WERI-Rb-1 (cell line): ENCODE measurements around the gene ALDH3A1.
A peak's percentile ranks its signal among the peaks of the same experiment; 100 is the strongest.

ENCODE experiments used
- DNase-seq: peaks from one replicate; pipeline ENCODE4 v3.0.0-alpha.2; 2020
- H3K27ac ChIP-seq: fragments of 250-450 bp; sonication (Bioruptor Pico); 2 replicates; pipeline ENCODE4 v1.5.1; 2020; ENCODE audit warnings: mild to moderate bottlenecking, moderate library complexity
- H3K27me3 ChIP-seq: fragments of 250-450 bp; sonication (Bioruptor Pico); 2 replicates; pipeline ENCODE4 v1.5.1; 2021; ENCODE audit warnings: mild to moderate bottlenecking, low read depth, moderate library complexity; ENCODE audit not compliant: insufficient read depth, severe bottlenecking
- H3K36me3 ChIP-seq: fragments of 250-450 bp; sonication (Bioruptor Pico); 2 replicates; pipeline ENCODE4 v1.5.1; 2020; ENCODE audit warnings: mild to moderate bottlenecking, moderate library complexity
- H3K4me3 ChIP-seq: 2 replicates; pipeline ENCODE4 v1.5.1; 2011; ENCODE audit warnings: low read depth, mild to moderate bottlenecking, control low read depth, low read length
- H3K9me3 ChIP-seq: fragments of 250-450 bp; sonication (Bioruptor Pico); 2 replicates; pipeline ENCODE4 v1.5.1; 2021; ENCODE audit warnings: mild to moderate bottlenecking, moderate library complexity; ENCODE audit not compliant: severe bottlenecking
- TF ChIP-seq, protein P1 (sequence below): IDR thresholded peaks from 2 replicates; pipeline ENCODE4 v1.5.1; 2011; ENCODE audit warnings: low read depth, mild to moderate bottlenecking, control low read depth, inconsistent platforms, low read length

Gene ALDH3A1

DNA sequence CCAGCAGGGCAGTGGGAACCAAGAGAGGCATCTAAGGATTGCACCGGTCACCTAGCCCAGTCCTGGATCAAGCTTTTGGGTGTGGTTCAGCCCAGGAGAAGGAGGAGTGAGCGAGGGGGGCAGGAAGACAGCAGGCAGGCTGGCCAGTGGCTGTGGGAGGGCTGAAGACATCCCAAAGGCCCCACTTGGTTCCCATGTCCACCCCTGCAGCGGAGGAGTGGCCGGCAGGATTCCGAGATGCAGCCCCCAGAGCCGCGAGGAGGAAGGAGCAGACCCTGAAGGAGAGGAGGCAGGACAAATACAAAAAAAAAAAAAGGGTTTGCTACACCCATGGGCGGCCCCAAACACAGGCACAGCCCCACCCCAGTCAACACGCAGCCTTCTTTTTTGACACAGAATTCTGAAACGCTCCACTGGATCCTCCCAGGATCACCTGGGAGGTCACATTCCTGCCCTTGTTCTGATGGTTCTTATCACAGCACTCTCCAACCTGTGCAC is 30.6 kb downstream of the ALDH3A1 start:
- H3K27me3 ChIP-seq = no peaks in the 10 kb centered on the region
- DNase-seq = no peak
- no peak overlapping the region for H3K27ac ChIP-seq
- TF ChIP-seq, protein P1, sequence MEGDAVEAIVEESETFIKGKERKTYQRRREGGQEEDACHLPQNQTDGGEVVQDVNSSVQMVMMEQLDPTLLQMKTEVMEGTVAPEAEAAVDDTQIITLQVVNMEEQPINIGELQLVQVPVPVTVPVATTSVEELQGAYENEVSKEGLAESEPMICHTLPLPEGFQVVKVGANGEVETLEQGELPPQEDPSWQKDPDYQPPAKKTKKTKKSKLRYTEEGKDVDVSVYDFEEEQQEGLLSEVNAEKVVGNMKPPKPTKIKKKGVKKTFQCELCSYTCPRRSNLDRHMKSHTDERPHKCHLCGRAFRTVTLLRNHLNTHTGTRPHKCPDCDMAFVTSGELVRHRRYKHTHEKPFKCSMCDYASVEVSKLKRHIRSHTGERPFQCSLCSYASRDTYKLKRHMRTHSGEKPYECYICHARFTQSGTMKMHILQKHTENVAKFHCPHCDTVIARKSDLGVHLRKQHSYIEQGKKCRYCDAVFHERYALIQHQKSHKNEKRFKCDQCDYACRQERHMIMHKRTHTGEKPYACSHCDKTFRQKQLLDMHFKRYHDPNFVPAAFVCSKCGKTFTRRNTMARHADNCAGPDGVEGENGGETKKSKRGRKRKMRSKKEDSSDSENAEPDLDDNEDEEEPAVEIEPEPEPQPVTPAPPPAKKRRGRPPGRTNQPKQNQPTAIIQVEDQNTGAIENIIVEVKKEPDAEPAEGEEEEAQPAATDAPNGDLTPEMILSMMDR = no peak
- no peak overlapping the region for H3K4me3 ChIP-seq
- no peaks in the 10 kb centered on the region for H3K9me3 ChIP-seq
- no peaks in the 10 kb centered on the region for H3K36me3 ChIP-seq

DNA sequence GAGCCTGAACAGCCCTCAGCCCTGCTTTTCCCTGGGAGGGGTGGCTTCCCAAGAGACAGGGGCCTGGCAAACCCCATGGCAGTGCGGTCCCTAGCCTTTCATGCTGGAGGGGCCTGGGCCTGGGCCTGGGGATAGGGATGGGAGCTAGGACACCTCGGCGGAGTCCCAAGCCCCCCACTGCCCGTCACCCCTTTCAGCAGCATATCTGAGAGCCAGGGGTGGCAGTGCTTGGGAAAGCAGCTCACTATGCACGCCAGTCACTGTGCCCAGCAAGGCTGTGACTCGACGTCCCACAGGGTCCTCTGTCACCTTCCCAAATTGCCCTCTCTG is 31.1 kb downstream of the ALDH3A1 start:
- TF ChIP-seq, protein P1 = no peak
- Histone ChIP-seq H3K4me3 (no peak overlapping the region), H3K36me3 (no peaks in the 10 kb centered on the region), H3K27me3 (no peaks in the 10 kb centered on the region), H3K9me3 (no peaks in the 10 kb centered on the region), H3K27ac (no peak overlapping the region)
- DNase-seq = no peak

DNA sequence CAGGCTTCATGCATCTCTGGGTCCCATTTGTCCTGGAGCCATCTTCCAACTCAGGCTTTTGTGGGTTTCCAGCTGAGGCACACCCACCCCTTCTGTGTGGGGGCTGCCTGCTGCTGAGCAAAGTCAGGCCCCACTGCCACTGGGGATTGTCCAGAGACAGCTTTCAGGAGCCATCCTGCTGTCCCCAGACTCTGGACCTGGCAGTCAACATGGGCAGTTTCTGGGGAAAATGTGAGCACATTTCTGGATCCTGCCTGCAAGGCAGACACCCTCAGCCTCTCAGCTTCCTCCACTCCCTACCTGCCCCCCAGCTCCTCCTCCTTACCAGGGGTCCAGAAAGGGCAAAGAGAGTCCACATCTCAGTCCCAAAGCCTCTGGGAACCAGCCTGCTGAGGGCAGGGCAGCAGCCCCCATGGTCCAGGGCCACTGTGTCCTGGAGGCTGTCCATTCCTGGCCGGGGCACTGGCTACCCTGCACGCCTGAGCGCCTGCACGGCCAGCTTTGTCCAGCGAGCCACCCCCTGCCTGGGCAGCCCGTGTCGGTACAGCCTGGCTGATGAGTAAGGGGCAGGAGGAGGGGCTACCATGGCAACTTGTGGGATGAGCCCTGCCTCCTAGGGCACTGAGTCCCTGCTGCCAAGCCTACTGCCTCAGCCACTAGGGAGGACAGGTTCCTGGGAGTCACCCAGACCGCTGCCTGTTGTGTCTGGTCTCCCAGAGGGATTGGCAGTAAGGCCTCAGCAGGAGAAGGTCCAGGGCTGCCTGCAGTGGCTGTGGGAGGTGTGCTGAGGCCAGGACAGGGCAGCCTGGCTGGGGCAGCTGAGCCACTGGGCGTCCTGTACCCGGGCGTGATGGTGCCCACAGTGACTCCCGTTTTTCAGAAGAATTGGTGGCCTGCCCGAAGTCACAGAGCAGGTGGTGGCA is 31.7 kb downstream of the ALDH3A1 start, which contains the start of gene SLC47A2:
Gene SLC47A2, minus strand, starts transcription at position 477 of the 923 bp plus-strand sequence. Its CDS starts 29 bp downstream, at position 448.
- Histone ChIP-seq H3K36me3 (no peaks in the 10 kb centered on the region), H3K27me3 (no peaks in the 10 kb centered on the region), H3K9me3 (no peaks in the 10 kb centered on the region), H3K4me3 (no peak within 1 kb of the TSS), H3K27ac (no peak within 1 kb of the TSS)
- no peak for DNase-seq
- TF ChIP-seq, protein P1 = no peak

DNA sequence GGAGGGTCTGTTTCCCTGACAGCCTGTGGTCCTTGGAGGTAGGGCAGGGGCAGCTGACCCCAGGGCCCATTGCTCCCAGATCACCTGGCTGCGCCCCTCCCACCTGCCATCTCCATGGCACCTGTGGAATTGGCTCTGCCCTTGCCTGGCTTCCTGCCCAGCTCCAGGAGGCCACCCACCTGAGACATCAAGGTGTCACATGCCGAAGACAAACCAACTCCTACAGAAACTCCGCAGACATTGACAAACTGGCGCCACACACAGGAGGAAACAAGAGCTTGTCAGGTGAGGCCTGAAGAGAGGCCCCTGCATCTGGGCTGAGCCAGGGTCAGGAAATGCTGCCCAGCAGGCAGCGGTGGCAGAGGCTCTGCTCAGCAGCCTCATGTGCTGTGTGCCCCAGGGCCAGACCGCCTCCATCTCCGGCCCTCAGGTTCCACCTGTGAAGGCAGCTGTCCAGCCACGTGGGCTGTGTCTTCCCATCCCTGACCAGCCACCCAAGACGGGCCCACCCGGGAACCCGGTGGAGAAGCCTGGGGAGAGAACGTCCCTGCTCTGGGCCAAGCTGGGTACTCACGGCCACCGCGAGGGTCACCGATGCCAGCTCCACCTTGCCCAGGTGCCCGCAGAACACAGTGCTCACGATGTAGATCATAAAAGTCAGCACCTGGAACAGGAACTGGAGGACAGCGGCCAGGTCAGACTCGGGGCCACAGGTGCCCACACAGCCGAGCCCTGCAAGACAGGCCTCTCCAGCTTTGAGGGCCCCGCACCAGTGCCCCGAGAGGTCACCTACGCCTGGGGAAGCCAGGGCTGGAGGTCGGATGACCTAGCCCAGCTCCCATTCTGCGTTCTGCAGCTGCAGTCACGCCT is 33.3 kb downstream of the ALDH3A1 start:
- Histone ChIP-seq H3K9me3 (no peaks in the 10 kb centered on the region), H3K27me3 (no peaks in the 10 kb centered on the region), H3K4me3 (no peak overlapping the region), H3K27ac (no peak overlapping the region), H3K36me3 (no peaks in the 10 kb centered on the region)
- TF ChIP-seq, protein P1 = 0 out of 2 replicates have a peak, but pooled peaks have one; percentile 12
- no peak for DNase-seq

DNA sequence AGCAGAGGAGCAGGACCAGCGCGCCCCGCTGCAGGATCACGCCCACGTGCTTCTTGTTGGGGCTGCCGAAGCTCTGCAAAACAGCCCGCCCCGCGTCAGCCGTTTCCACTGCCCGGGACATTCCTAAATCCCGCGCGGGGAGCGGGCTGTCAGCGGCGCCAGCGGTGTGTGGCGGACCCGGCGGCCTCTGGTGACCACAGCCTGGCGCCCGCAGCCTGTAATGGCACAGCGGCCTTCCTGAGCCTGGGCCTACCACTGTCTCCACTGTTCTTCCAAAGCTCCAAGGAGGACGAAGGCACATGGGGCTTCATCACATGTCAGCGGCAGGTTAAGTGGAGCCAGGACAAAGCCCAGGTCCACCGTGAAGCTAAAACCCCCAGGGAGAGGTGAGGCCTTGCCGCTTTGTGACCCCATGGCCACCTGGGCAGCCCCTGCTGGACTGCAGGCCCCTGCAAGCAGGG is 34.2 kb downstream of the ALDH3A1 start:
- Histone ChIP-seq H3K9me3 (no peaks in the 10 kb centered on the region), H3K4me3 (no peak overlapping the region), H3K27me3 (no peaks in the 10 kb centered on the region), H3K27ac (no peak overlapping the region), H3K36me3 (no peaks in the 10 kb centered on the region)
- TF ChIP-seq, protein P1 = no peak
- DNase-seq = no peak
